Lung (tissue), 12 donors: ENCODE measurements around the gene MPV17. TPM values are rescaled to one million over a fixed set of nuclear protein-coding genes. Genes with fewer than 3 reads are reported as not detected.
A peak's percentile ranks its signal among the peaks of the same experiment; 100 is the strongest.

Experiments
- ATAC-seq: fragments of 200-7000 bp; cut with Tn5 transposase; one replicate; pipeline ENCODE4 v1.9.1; 2020; ENCODE audit warnings: moderate number of reproducible peaks; ENCODE audit not compliant: insufficient read depth, low FRiP score
- DNase-seq, 3 donors: peaks; one replicate each; pipeline ENCODE4 v3.0.0-alpha.2; 2013 to 2017
- H3K27ac ChIP-seq, 2 donors: one replicate each; pipeline ENCODE4 v1.5.1; 2013; ENCODE audit warnings: mild to moderate bottlenecking in 2 of 2, moderate library complexity in 2 of 2, control low read depth in 1 of 2, inconsistent platforms in 1 of 2, low read depth in 1 of 2, low read length in 1 of 2
- H3K27me3 ChIP-seq, 3 donors: one replicate each; pipeline ENCODE4 v1.5.1; 2013; ENCODE audit warnings: low read length in 2 of 3; ENCODE audit not compliant: control insufficient read depth in 3 of 3, insufficient read depth in 3 of 3
- H3K36me3 ChIP-seq, 4 donors: one replicate each; pipeline ENCODE4 v1.5.1; 2013; ENCODE audit warnings: low read length in 4 of 4, mild to moderate bottlenecking in 1 of 4, moderate library complexity in 1 of 4; ENCODE audit not compliant: control insufficient read depth in 4 of 4, insufficient read depth in 4 of 4
- H3K4me1 ChIP-seq, 5 donors: one replicate each; pipeline ENCODE4 v1.5.1; 2013; ENCODE audit warnings: low read length in 5 of 5, mild to moderate bottlenecking in 2 of 5, moderate library complexity in 1 of 5; ENCODE audit not compliant: control insufficient read depth in 5 of 5, insufficient read depth in 5 of 5
- H3K4me3 ChIP-seq: one replicate; pipeline ENCODE4 v1.5.1; 2013; ENCODE audit warnings: mild to moderate bottlenecking, control low read depth, moderate library complexity
- H3K9ac ChIP-seq, 2 donors: one replicate each; pipeline ENCODE4 v1.5.1; 2013; ENCODE audit warnings: low read length in 2 of 2, control low read depth in 1 of 2; ENCODE audit not compliant: insufficient read depth in 1 of 2
- H3K9me3 ChIP-seq, 4 donors: one replicate each; pipeline ENCODE4 v1.5.1; 2013; ENCODE audit warnings: low read length in 3 of 4, mild to moderate bottlenecking in 1 of 4, moderate library complexity in 1 of 4; ENCODE audit not compliant: control insufficient read depth in 4 of 4, insufficient read depth in 3 of 4
- WGBS, 2 donors: extraction: QIAGEN DNeasy Blood & Tissue Kit; methylation state at CpG; one replicate each; pipeline ENCODE4 v1.1.7; 2013; 5-methylcytosine and 5-hydroxymethylcytosine counted together
- polyA plus RNA-seq, 2 donors: library from polyadenylated mRNA; stranded (reverse); fragments of 200-250 nt; gene quantifications; one replicate each; pipeline ENCODE4 v1.2.1, GENCODE V29; 2013
- total RNA-seq, 2 donors: library from RNA; depleted of rRNA in 1 of 2; stranded (reverse); fragments of >200 nt in 1 of 2; gene quantifications; one replicate each; pipeline ENCODE4 v1.2.1, GENCODE V29; 2014 to 2021
- TF ChIP-seq, protein P1 (sequence below): IDR thresholded peaks from 2 replicates; pipeline ENCODE4 v1.5.1; 2012; ENCODE audit warnings: mild to moderate bottlenecking; ENCODE audit errors: control extremely low read depth, extremely low read depth
- donor health status: control.
- donor health status: control.
- donor health status: Bipolar disorder and iron deficiency.
- donor health status: healthy.
- donor health status: DM: yes; HTN: yes; CAD: no.

Gene MPV17
- total and polyA plus RNA-seq, 4 donors: 42.1 to 224 (median 98.7) TPM

DNA sequence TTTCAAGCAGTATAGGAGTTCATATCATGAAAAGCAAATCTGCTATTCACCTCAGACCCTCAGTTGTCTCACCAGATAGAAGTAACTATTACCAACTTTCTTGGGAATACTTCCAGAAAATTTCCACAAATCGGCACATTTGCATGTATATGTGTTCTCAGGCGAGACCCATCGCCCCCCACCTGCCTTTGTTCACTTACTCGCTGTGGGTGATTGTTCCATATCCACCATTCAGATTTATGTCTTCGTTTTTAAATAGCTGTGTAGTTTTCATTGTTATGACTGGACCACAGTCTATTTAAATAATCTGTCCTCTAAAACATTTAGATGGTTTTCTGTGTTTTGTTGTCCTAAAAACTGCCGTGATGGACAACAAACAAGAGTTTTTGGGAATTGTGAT lies 37.4 kb downstream of the MPV17 start:
- no peak overlapping the region for H3K9ac ChIP-seq
- 80 to 94% methylated on average over 6 of the region's 6 CpGs for WGBS, 2 donors
- no peak overlapping the region for H3K27ac ChIP-seq
- no peaks in the 10 kb centered on the region for H3K36me3 ChIP-seq
- H3K9me3 ChIP-seq: peaks cover 0 to 2% (median 0%) of the 10 kb centered on the region in 4 donors
- peaks cover 0 to 10% (median 0%) of the 10 kb centered on the region in 5 donors for H3K4me1 ChIP-seq
- no peak overlapping the region for H3K4me3 ChIP-seq
- no peak for ATAC-seq
- peaks cover 0 to 15% (median 10%) of the 10 kb centered on the region in 3 donors for H3K27me3 ChIP-seq
- TF ChIP-seq, protein P1, sequence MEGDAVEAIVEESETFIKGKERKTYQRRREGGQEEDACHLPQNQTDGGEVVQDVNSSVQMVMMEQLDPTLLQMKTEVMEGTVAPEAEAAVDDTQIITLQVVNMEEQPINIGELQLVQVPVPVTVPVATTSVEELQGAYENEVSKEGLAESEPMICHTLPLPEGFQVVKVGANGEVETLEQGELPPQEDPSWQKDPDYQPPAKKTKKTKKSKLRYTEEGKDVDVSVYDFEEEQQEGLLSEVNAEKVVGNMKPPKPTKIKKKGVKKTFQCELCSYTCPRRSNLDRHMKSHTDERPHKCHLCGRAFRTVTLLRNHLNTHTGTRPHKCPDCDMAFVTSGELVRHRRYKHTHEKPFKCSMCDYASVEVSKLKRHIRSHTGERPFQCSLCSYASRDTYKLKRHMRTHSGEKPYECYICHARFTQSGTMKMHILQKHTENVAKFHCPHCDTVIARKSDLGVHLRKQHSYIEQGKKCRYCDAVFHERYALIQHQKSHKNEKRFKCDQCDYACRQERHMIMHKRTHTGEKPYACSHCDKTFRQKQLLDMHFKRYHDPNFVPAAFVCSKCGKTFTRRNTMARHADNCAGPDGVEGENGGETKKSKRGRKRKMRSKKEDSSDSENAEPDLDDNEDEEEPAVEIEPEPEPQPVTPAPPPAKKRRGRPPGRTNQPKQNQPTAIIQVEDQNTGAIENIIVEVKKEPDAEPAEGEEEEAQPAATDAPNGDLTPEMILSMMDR: no peak
- DNase-seq: no peak

DNA sequence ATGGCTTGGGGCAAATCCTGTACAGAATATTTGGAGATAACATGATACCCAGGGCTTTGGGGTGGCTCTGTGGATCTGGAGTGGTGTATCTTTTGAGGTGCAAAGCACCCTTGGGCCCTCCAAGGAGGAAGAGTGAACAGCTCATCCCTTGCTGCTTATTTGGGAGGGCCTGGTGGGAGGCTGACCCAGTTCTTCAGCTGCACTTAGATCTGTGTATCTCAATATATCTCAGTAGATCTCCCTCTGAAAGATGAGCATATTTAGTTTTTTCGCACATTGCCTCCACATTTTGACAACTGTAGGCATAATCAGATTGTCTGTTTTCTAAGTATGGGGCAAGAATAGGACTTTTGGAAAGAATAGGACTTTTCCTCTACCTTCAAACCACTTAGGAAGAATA lies 37.9 kb downstream of the MPV17 start:
- no peak overlapping the region for H3K4me3 ChIP-seq
- H3K27ac ChIP-seq: peak overlapping the region in 1 of 2 donors; percentile 86
- 91 to 95% methylated on average over 1 of the region's 1 CpG for WGBS, 2 donors
- H3K9me3 ChIP-seq: peaks cover 0 to 2% (median 0%) of the 10 kb centered on the region in 4 donors
- TF ChIP-seq, protein P1: no peak
- DNase-seq: no peak
- ATAC-seq: no peak
- H3K9ac ChIP-seq: no peak overlapping the region
- no peaks in the 10 kb centered on the region for H3K36me3 ChIP-seq
- H3K27me3 ChIP-seq: peaks cover 0 to 15% (median 10%) of the 10 kb centered on the region in 3 donors
- H3K4me1 ChIP-seq: peaks cover 0 to 12% (median 0%) of the 10 kb centered on the region in 5 donors

DNA sequence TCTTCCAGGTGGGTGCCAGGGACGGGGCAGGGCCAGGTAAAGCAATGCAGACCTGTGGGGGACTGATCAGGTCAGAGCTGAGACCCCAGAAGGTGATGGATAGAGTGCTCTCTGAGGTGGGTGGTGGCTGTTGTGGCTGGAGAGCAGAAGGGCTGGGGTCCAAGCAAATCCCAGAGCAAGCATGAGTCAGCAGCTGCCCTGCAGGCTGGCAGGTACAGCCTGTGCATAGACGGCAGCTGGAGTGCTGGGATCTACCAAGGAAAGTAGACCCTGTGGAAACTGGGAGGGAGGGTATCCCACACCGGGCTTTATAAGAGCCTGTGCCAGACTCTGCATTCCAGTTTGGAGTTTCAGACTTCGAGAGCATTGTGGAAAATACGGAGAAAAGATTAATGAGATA lies 40.0 kb downstream of the MPV17 start:
- peaks cover 0 to 12% (median 0%) of the 10 kb centered on the region in 5 donors for H3K4me1 ChIP-seq
- H3K36me3 ChIP-seq: no peaks in the 10 kb centered on the region
- TF ChIP-seq, protein P1: no peak
- DNase-seq: no peak
- no peak for ATAC-seq
- H3K9ac ChIP-seq: no peak overlapping the region
- 52 to 73% methylated on average over 5 of the region's 5 CpGs for WGBS, 2 donors
- peaks cover 0 to 2% (median 0%) of the 10 kb centered on the region in 4 donors for H3K9me3 ChIP-seq
- H3K4me3 ChIP-seq: no peak overlapping the region
- peaks cover 0 to 15% (median 10%) of the 10 kb centered on the region in 3 donors for H3K27me3 ChIP-seq
- peak overlapping the region in 1 of 2 donors; percentile 86 for H3K27ac ChIP-seq
